SK-N-MC (cell line): Measurements from ENCODE around the gene OSBPL10.

Experiments
- DNase-seq: peaks from one replicate; pipeline ENCODE4 v3.0.0-alpha.2; 2011; ENCODE audit warnings: low read depth, low spot score
- H3K27ac ChIP-seq: fragments of 200-600 bp; sonication (generic); 2 replicates; pipeline ENCODE4 v1.5.1; 2016; ENCODE audit warnings: mixed run types
- H3K36me3 ChIP-seq: fragments of 200-600 bp; sonication (generic); 2 replicates; pipeline ENCODE4 v1.6.1; 2017; ENCODE audit warnings: antibody characterized with exemption, low read length, mixed read lengths; ENCODE audit not compliant: insufficient read depth
- H3K4me3 ChIP-seq: fragments of 200-600 bp; sonication (generic); 2 replicates; pipeline ENCODE4 v1.5.1; 2016
- H3K9ac ChIP-seq: fragments of 200-600 bp; sonication (generic); 2 replicates; pipeline ENCODE4 v1.8.0; 2017; ENCODE audit warnings: mixed run types, mixed read lengths; ENCODE audit not compliant: insufficient read length
- H3K9me3 ChIP-seq: fragments of 200-600 bp; sonication (generic); 2 replicates; pipeline ENCODE4 v1.6.1; 2017; ENCODE audit warnings: low read depth, mild to moderate bottlenecking, antibody characterized with exemption, low read length, moderate library complexity, mixed read lengths
- EZH2 ChIP-seq: fragments of 200-600 bp; sonication (generic); IDR thresholded peaks from one replicate; pipeline ENCODE4 v1.6.1; 2017; ENCODE audit warnings: antibody characterized with exemption
- FOXP2 ChIP-seq: optimal IDR thresholded peaks from 2 replicates; pipeline ENCODE3; 2011; ENCODE audit warnings: mild to moderate bottlenecking, moderate library complexity; ENCODE audit not compliant: insufficient read depth; ENCODE audit errors: extremely low read length, control extremely low read depth
- POLR2AphosphoS5 ChIP-seq: IDR thresholded peaks from 2 replicates; pipeline ENCODE4 v1.6.1; 2012; ENCODE audit warnings: mild to moderate bottlenecking, low read depth, low read length, borderline replicate concordance

OSBPL10 gene

DNA sequence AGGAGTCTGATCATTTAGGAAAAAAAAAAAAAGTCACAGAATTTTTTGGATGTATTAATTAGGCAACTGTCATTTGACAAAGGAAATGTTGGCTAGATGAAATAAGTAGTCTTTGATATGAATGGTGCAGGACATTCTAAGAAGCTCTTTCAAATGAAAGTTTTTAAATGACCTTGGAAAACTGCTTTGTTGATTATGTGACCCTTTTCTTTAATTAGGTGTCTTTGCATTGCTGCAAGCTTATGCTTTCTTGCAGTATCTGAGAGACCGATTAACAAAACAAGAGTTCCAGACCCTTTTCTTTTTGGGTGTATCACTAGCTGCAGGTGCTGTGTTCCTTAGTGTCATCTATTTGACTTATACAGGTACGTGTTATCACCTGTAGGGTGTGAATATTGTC is 364.4 kb downstream of the OSBPL10 start:
- DNase-seq: no peak
- no peak overlapping the region for H3K27ac ChIP-seq
- H3K9me3 ChIP-seq: no peaks in the 10 kb centered on the region
- H3K4me3 ChIP-seq: no peak overlapping the region
- TF ChIP-seq POLR2AphosphoS5 (no peak), EZH2 (no peak), FOXP2 (no peak)
- H3K9ac ChIP-seq: no peak overlapping the region
- peaks cover 14% of the 10 kb centered on the region for H3K36me3 ChIP-seq

- TF ChIP-seq EZH2 (no peak), POLR2AphosphoS5 (no peak), FOXP2 (no peak)
- no peak overlapping the region for H3K4me3 ChIP-seq
- no peak overlapping the region for H3K9ac ChIP-seq
- DNase-seq: no peak
- no peaks in the 10 kb centered on the region for H3K9me3 ChIP-seq
- peaks cover 10% of the 10 kb centered on the region for H3K36me3 ChIP-seq
- no peak overlapping the region for H3K27ac ChIP-seq
Measured at GRCh38 chr3:31615071-31615875, 365.8 kb downstream of the OSBPL10 start.

DNA sequence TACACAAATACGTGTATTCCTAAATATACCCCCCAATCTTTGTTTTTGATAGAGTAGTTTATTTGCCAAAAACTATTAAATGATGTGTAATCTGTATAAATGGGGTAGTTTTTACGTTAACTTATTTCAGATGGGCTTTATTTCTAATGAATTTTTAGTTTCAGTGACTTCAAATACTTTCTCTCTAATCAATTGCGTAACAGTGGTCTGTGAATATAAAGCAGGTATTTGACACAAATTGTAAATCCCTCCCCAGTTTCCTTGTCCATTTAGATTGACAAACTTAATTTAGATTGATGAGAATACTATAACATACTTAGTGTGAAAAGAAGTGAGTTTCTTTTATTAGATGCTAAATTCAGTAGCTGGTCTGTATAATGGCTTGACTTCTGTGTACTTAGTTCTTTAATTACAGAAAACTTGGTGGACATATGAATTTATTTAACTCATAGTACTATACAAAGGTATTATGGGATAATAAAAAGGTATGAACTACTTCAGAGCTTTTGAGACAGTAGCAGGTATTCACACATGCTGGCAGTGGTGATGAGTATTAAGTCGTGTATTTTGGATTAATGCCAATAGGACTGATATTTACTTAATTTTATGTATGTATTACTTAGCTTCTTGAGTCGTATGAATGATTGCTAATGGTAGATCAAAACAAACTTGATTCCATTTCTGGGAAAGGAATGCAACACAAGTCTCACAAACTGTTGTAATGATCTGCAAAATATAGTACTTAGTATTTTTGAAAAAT is 366.7 kb downstream of the OSBPL10 start:
- no peak overlapping the region for H3K4me3 ChIP-seq
- no peak overlapping the region for H3K27ac ChIP-seq
- H3K9me3 ChIP-seq: no peaks in the 10 kb centered on the region
- H3K9ac ChIP-seq: no peak overlapping the region
- no peak for TF ChIP-seq EZH2
- TF ChIP-seq FOXP2: no peak
- TF ChIP-seq POLR2AphosphoS5: no peak
- peaks cover 7% of the 10 kb centered on the region for H3K36me3 ChIP-seq
- no peak for DNase-seq

DNA sequence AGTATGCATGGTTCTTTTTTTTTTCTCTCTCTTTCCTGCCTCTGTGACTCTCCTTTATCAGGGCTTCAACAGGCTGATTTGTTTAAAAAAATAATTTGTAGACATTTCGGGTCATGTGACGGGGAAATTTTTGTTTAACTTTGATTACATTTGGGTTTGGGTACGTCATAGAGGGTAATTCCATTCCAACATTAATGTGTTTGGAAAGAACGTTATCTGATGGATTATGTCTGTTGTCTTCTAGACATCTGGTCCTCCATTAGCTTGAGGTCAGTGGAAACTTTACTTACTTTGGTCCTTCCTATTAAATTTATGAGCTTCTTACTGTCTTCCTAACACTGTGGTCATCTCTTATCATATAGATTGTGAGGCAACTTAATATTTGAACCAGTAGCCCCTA is 367.4 kb downstream of the OSBPL10 start:
- TF ChIP-seq EZH2 (no peak), POLR2AphosphoS5 (no peak), FOXP2 (no peak)
- Histone ChIP-seq H3K9me3 (no peaks in the 10 kb centered on the region), H3K27ac (no peak overlapping the region), H3K9ac (no peak overlapping the region), H3K36me3 (peaks cover 3% of the 10 kb centered on the region; the same call in 1 of the 2 replicates), H3K4me3 (no peak overlapping the region)
- no peak for DNase-seq

- H3K36me3 ChIP-seq: peaks cover 3% of the 10 kb centered on the region; the same call in 1 of the 2 replicates
- no peak for DNase-seq
- H3K4me3 ChIP-seq: no peak overlapping the region
- H3K9ac ChIP-seq: no peak overlapping the region
- TF ChIP-seq EZH2 (no peak), FOXP2 (no peak), POLR2AphosphoS5 (no peak)
- H3K9me3 ChIP-seq: no peaks in the 10 kb centered on the region
- no peak overlapping the region for H3K27ac ChIP-seq
Measured at GRCh38 chr3:31613177-31613576, 367.9 kb downstream of the OSBPL10 start.
